Stimulated activated CD8-positive, alpha-beta memory T cell treated with anti-CD3 and anti-CD28 coated beads, Interleukin-2, amount 100 ng/mL, for 1 hour (primary cell): ENCODE measurements around the gene FRYL.
"Not testable (repeated sequence)": the region's sequence is repeated elsewhere in the genome, so short reads cannot be mapped to it uniquely, and the experiment has no call there.

Experiments
- DNase-seq, 2 donors: peaks; one replicate each; pipeline ENCODE4 v3.0.0-alpha.2; 2020; ENCODE audit warnings: low read depth in 2 of 2

The FRYL gene

GRCh38 chr4:48785302-48785701 lies 5.2 kb upstream of the FRYL start:
- no peak for DNase-seq

GRCh38 chr4:48781968-48782367 lies 1.9 kb upstream of the FRYL start:
- no peak for DNase-seq

- peak in 1 of 2 donors; percentile 17 for DNase-seq
Observed at GRCh38 chr4:48780865-48781214, 761 bp upstream of the FRYL start.

- DNase-seq = peak; percentile 35 to 51
Observed at GRCh38 chr4:48779095-48779997, 733 bp downstream of the FRYL start.

GRCh38 chr4:48778431-48779094 lies 1.5 kb downstream of the FRYL start:
- no peak for DNase-seq

- no peak for DNase-seq
Observed at GRCh38 chr4:48777739-48778138, 2.3 kb downstream of the FRYL start.

GRCh38 chr4:48774760-48775710 lies 5.0 kb downstream of the FRYL start:
- no peak for DNase-seq

- no peak for DNase-seq
Observed at GRCh38 chr4:48772556-48772955, 7.5 kb downstream of the FRYL start.

GRCh38 chr4:48767055-48767929 lies 12.8 kb downstream of the FRYL start:
- DNase-seq = no peak

GRCh38 chr4:48766131-48766792 lies 13.8 kb downstream of the FRYL start:
- no peak for DNase-seq

- DNase-seq = no peak
Observed at GRCh38 chr4:48762408-48762807, 17.7 kb downstream of the FRYL start.

GRCh38 chr4:48761286-48761685 lies 18.8 kb downstream of the FRYL start:
- no peak for DNase-seq

GRCh38 chr4:48758703-48759102 lies 21.4 kb downstream of the FRYL start:
- not testable (repeated sequence) for DNase-seq

- DNase-seq = no peak
Observed at GRCh38 chr4:48756689-48757220, 23.3 kb downstream of the FRYL start.

- no peak for DNase-seq
Observed at GRCh38 chr4:48755281-48755680, 24.8 kb downstream of the FRYL start.

GRCh38 chr4:48753159-48753558 lies 26.9 kb downstream of the FRYL start:
- DNase-seq = no peak

- DNase-seq = no peak
Observed at GRCh38 chr4:48752726-48753125, 27.4 kb downstream of the FRYL start.

GRCh38 chr4:48752246-48752645 lies 27.8 kb downstream of the FRYL start:
- no peak for DNase-seq

GRCh38 chr4:48748949-48749596 lies 31.0 kb downstream of the FRYL start:
- DNase-seq = no peak
